PC-3 (cell line): ENCODE results near the gene KLF13. TPM values are rescaled to one million over a fixed set of nuclear protein-coding genes. Genes with fewer than 3 reads are reported as not detected.

Source experiments
- ATAC-seq: fragments of 200-7000 bp; cut with Tn5 transposase; 2 replicates; pipeline ENCODE4 v1.9.1; 2020; ENCODE audit warnings: mild to moderate bottlenecking, moderate library complexity
- BruUV-seq: library from RNA; stranded (reverse); fragments of 400-500 nt; replicated peaks from 2 replicates; lab custom pipeline; 2021; lab: Mats Ljungman, UMichigan
- CTCF ChIA-PET: fragments of 300-600 bp; sonication (Branson Sonifier 250); formaldehyde crosslinking; loops from one replicate; lab custom pipeline; 2022; ENCODE audit warnings: antibody characterized with exemption; lab: Charles Lee
- POLR2A ChIA-PET: fragments of 300-600 bp; sonication (Branson Sonifier 250); formaldehyde crosslinking; loops from one replicate; lab custom pipeline; 2022; ENCODE audit warnings: antibody characterized with exemption; ENCODE audit not compliant: unreplicated experiment; lab: Charles Lee
- DNase-seq: peaks from one replicate; pipeline ENCODE4 v3.0.0-alpha.2; 2015
- H2AFZ ChIP-seq: fragments of 300-600 bp; sonication (generic); 2 replicates; pipeline ENCODE4 v1.6.0; 2016; ENCODE audit warnings: antibody characterized with exemption, low read length
- H3F3A ChIP-seq: fragments of 300-600 bp; sonication (generic); one replicate; pipeline ENCODE4 v1.6.0; 2017; ENCODE audit warnings: antibody characterized with exemption, low read length, control low read depth, mild to moderate bottlenecking; ENCODE audit not compliant: unreplicated experiment
- H3K27ac ChIP-seq: fragments of 300-600 bp; sonication (generic); 2 replicates; pipeline ENCODE4 v1.5.1; 2016; ENCODE audit warnings: mild to moderate bottlenecking, low read length
- H3K27me3 ChIP-seq: fragments of 300-600 bp; sonication (generic); 2 replicates; pipeline ENCODE4 v1.6.1; 2016; ENCODE audit warnings: low read length, mixed read lengths
- H3K36me3 ChIP-seq: fragments of 300-600 bp; sonication (generic); 2 replicates; pipeline ENCODE4 v1.6.1; 2016; ENCODE audit warnings: low read depth, mixed run types, low read length, mixed read lengths
- H3K4me1 ChIP-seq: fragments of 300-600 bp; sonication (generic); 2 replicates; pipeline ENCODE4 v1.5.1; 2016; ENCODE audit warnings: low read length; ENCODE audit not compliant: insufficient read depth
- H3K4me2 ChIP-seq: fragments of 300-600 bp; sonication (generic); 2 replicates; pipeline ENCODE4 v1.6.0; 2016; ENCODE audit warnings: low read length
- H3K4me3 ChIP-seq: fragments of 300-600 bp; sonication (generic); 2 replicates; pipeline ENCODE4 v1.5.1; 2016; ENCODE audit warnings: mild to moderate bottlenecking, low read length, mixed read lengths
- H3K79me2 ChIP-seq: fragments of 300-600 bp; sonication (generic); 2 replicates; pipeline ENCODE4 v1.6.1; 2017; ENCODE audit warnings: low read length, mixed read lengths
- H3K9ac ChIP-seq: fragments of 300-600 bp; sonication (generic); 2 replicates; pipeline ENCODE4 v1.6.0; 2016; ENCODE audit warnings: mild to moderate bottlenecking, low read length
- H3K9me2 ChIP-seq: fragments of 300-600 bp; sonication (generic); replicated peaks from 2 replicates; pipeline ENCODE4 v1.6.1; 2016; ENCODE audit warnings: mixed run types, low read length, mixed read lengths
- H3K9me3 ChIP-seq: fragments of 300-600 bp; sonication (generic); 2 replicates; pipeline ENCODE4 v1.6.1; 2016; ENCODE audit warnings: low read length, mixed read lengths
- H4K20me1 ChIP-seq: fragments of 300-600 bp; sonication (generic); 2 replicates; pipeline ENCODE4 v1.6.1; 2016; ENCODE audit warnings: low read length, mixed read lengths
- EZH2 ChIP-seq: fragments of 300-600 bp; sonication (generic); IDR thresholded peaks from one replicate; pipeline ENCODE4 v1.6.1; 2017; ENCODE audit warnings: antibody characterized with exemption, mild to moderate bottlenecking, low read length; ENCODE audit not compliant: unreplicated experiment
- EZH2phosphoT487 ChIP-seq: fragments of 300-600 bp; sonication (generic); IDR thresholded peaks from 2 replicates; pipeline ENCODE4 v1.6.1; 2018; ENCODE audit warnings: mild to moderate bottlenecking, antibody characterized with exemption, low read length, borderline replicate concordance
- intact Hi-C: fragments of 100-400 bp; cut with micrococcal nuclease; formaldehyde crosslinking; loops from 2 replicates; pipeline ENCODE4 v1.9.0; 2023
- total RNA-seq: library from RNA; depleted of rRNA; stranded (reverse); fragments of >200 nt; gene quantifications from 2 replicates; pipeline ENCODE4 v1.2.3, GENCODE V29; 2014
- TF ChIP-seq, protein P1 (sequence below): fragments of 300-600 bp; sonication (generic); conservative IDR thresholded peaks from 2 replicates; pipeline ENCODE4 v1.5.1; 2017; ENCODE audit warnings: antibody characterized with exemption, low read depth, mild to moderate bottlenecking, low read length

KLF13 gene
- total RNA-seq, 1 experiment from 2014 or later, result 11.4 TPM

DNA sequence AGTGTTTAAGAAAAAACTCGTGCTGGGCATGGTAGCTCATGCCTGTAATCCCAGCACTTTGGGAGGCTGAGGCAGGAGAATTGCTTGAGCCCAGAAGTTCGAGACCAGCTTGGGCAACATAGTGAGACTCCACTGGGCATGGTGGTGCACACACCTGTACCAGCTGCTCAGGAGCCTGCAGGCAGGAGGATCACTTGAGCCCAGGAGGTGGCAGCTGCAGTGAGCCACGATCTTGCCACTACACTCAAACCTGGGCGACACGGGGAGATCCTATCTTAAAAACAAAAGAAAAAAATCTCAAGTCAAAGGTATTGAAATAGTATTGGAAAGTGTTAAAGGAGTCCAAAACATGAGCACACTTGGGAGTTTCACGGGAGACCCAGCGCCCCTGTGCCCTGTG, 14.0 kb downstream of the KLF13 start:
- H3K4me3 ChIP-seq, result no peak overlapping the region
- BruUV-seq, result no TSS peak
- intact Hi-C loops, result no loop called here
- H4K20me1 ChIP-seq, result peaks cover 9% of the 10 kb centered on the region; the same call in 1 of the 2 replicates
- no peak overlapping the region for H3K4me2 ChIP-seq
- H2AFZ ChIP-seq, result no peak overlapping the region
- no peak for ATAC-seq
- peaks cover 4% of the 10 kb centered on the region; the same call in 1 of the 2 replicates for H3K4me1 ChIP-seq
- no peaks in the 10 kb centered on the region for H3F3A ChIP-seq
- POLR2A ChIA-PET, result no interaction called here
- no peaks in the 10 kb centered on the region for H3K9me2 ChIP-seq
- CTCF ChIA-PET, result no interaction called here
- no peaks in the 10 kb centered on the region for H3K9me3 ChIP-seq
- H3K9ac ChIP-seq, result no peak overlapping the region
- H3K79me2 ChIP-seq, result peaks cover 11% of the 10 kb centered on the region; the same call in 1 of the 2 replicates
- H3K27me3 ChIP-seq, result no peaks in the 10 kb centered on the region
- no peak for DNase-seq
- no peak overlapping the region for H3K27ac ChIP-seq
- no peaks in the 10 kb centered on the region for H3K36me3 ChIP-seq
- no peak for TF ChIP-seq EZH2
- TF ChIP-seq, protein P1, sequence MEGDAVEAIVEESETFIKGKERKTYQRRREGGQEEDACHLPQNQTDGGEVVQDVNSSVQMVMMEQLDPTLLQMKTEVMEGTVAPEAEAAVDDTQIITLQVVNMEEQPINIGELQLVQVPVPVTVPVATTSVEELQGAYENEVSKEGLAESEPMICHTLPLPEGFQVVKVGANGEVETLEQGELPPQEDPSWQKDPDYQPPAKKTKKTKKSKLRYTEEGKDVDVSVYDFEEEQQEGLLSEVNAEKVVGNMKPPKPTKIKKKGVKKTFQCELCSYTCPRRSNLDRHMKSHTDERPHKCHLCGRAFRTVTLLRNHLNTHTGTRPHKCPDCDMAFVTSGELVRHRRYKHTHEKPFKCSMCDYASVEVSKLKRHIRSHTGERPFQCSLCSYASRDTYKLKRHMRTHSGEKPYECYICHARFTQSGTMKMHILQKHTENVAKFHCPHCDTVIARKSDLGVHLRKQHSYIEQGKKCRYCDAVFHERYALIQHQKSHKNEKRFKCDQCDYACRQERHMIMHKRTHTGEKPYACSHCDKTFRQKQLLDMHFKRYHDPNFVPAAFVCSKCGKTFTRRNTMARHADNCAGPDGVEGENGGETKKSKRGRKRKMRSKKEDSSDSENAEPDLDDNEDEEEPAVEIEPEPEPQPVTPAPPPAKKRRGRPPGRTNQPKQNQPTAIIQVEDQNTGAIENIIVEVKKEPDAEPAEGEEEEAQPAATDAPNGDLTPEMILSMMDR, result no peak

DNA sequence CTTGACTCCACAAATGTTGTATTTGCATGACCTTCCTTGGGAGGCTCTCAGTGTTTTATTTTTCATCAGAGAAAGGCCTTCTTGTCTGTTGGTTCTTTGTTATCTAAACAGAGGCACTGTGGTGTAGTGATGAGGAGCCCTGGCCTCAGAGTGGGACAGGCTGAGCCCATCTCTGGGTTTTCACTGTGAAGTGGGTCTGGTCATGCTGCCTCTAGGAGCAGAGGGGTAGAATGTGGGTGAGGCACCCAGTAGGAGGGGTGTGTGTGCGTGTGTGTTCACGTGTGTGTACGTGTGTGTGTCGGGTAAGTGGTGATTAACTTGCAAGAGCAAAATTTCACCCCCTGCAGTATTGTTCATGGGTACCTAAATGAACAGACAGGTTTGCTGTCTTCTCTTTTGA, 14.4 kb downstream of the KLF13 start:
- POLR2A ChIA-PET, result no interaction called here
- Histone ChIP-seq H3K9ac (no peak overlapping the region), H3K4me2 (no peak overlapping the region), H3K9me3 (no peaks in the 10 kb centered on the region), H3K9me2 (no peaks in the 10 kb centered on the region), H3K27me3 (no peaks in the 10 kb centered on the region), H3K36me3 (no peaks in the 10 kb centered on the region), H2AFZ (no peak overlapping the region), H3K4me1 (peaks cover 4% of the 10 kb centered on the region; the same call in 1 of the 2 replicates), H3K27ac (no peak overlapping the region), H3K79me2 (peaks cover 11% of the 10 kb centered on the region; the same call in 1 of the 2 replicates), H3K4me3 (no peak overlapping the region), H3F3A (no peaks in the 10 kb centered on the region), H4K20me1 (peaks cover 9% of the 10 kb centered on the region; the same call in 1 of the 2 replicates)
- DNase-seq (no peak), ATAC-seq (no peak)
- no peak for TF ChIP-seq EZH2
- TF ChIP-seq, protein P1, result no peak
- CTCF ChIA-PET, result no interaction called here
- intact Hi-C loops, result no loop called here
- no TSS peak for BruUV-seq

DNA sequence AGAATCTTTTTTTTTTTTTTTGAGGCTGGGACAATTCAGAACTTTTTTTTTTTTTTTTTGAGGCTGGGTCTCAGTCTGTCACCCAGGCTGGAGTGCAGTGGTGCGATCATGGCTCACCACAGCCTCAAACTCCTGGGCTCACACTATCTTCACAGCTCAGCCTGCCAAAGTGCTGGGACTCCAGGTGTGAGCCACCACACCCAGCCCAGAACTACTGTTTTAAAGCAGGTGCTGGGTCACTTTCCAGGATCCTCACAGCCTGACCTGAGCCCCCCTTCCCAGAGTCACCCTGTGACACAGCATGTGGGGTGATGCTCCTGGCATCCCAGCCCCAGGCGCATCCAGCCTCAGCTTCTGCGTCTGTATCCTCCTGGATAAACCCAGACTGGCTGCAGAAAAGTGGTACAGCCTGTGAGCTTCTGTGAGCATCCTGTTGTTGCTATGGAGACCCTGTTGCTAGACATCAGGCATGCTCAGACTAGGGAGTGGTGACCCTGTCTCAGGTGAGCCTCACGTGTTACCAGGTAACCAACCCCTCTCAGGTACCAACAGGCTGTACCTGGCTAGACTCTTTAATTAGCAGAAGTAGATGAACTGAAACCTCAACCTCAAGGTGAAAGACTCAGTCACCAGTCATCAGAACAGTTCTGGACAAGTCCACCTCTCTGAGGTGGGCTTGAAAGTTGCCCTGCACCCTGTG, 15.0 kb downstream of the KLF13 start:
- H3K4me1 ChIP-seq, result peaks cover 4% of the 10 kb centered on the region; the same call in 1 of the 2 replicates
- H3K9me2 ChIP-seq, result no peaks in the 10 kb centered on the region
- H2AFZ ChIP-seq, result no peak overlapping the region
- intact Hi-C loops, result no loop called here
- no peak overlapping the region for H3K4me2 ChIP-seq
- no peaks in the 10 kb centered on the region for H3F3A ChIP-seq
- no peaks in the 10 kb centered on the region for H3K27me3 ChIP-seq
- H4K20me1 ChIP-seq, result peaks cover 9% of the 10 kb centered on the region; the same call in 1 of the 2 replicates
- no peak for TF ChIP-seq EZH2
- TF ChIP-seq, protein P1, result no peak
- no peak for TF ChIP-seq EZH2phosphoT487
- ATAC-seq (no peak), DNase-seq (no peak)
- H3K9ac ChIP-seq, result no peak overlapping the region
- H3K4me3 ChIP-seq, result no peak overlapping the region
- ChIA-PET POLR2A (no interaction called here), CTCF (no interaction called here)
- H3K9me3 ChIP-seq, result no peaks in the 10 kb centered on the region
- H3K27ac ChIP-seq, result no peak overlapping the region
- H3K79me2 ChIP-seq, result peaks cover 11% of the 10 kb centered on the region; the same call in 1 of the 2 replicates
- no peaks in the 10 kb centered on the region for H3K36me3 ChIP-seq
- BruUV-seq, result no TSS peak
